ENCODE results near the gene ADARB1.

GRCh38 chr21:45071874-45072737, 2.3 kb upstream of the ADARB1 start:
- TF ChIP-seq STAT1 (IDR thresholded peaks at IDR 0.05; ENCODE audit: unreplicated experiment) (no peak), CTCF (conservative IDR thresholded peaks at IDR 0.05; ENCODE audit: low read depth in 2 of 2) (no peak), ZNF114 (CRISPR knock-in tag; IDR thresholded peaks at IDR 0.05) (no peak)
